Spleen (tissue), 7 donors: ENCODE data around the gene SPOCK3.

Source experiments
- CTCF ChIP-seq, 11 experiments: fragments of 200-600 bp in 7 of 11; fragments of 450-650 bp in 4 of 11; sonication (generic) in 4 of 11; IDR thresholded peaks in 8 of 11; conservative IDR thresholded peaks in 3 of 11; 1 replicate in 7 of 11; 2 replicates in 4 of 11; pipeline versions ENCODE4 v1.4.0 to v1.8.0; 2016 to 2021; ENCODE audit warnings: antibody characterized with exemption in 11 of 11, inconsistent platforms in 4 of 11, mild to moderate bottlenecking in 1 of 11
- POLR2A ChIP-seq, 3 donors: fragments of 450-650 bp; IDR thresholded peaks; one replicate each; pipeline ENCODE4 v1.5.1; 2017; ENCODE audit warnings: antibody characterized with exemption in 3 of 3, mild to moderate bottlenecking in 1 of 3
- POLR2AphosphoS5 ChIP-seq, 3 donors: sonication (generic); formaldehyde crosslinking; IDR thresholded peaks; one replicate each; pipeline ENCODE4 v1.5.1; 2017; ENCODE audit warnings: antibody characterized with exemption in 3 of 3
- donor health status: DM: no; HTN: no; CAD: no; lungs with moderate emphysema.
- donor health status: DM: no; HTN: no; CAD: no.
- donor health status: DM: no; HTN: no; CAD: no.

- TF ChIP-seq POLR2AphosphoS5 (IDR thresholded peaks at IDR 0.05), result no peak
- TF ChIP-seq CTCF (IDR thresholded peaks at IDR 0.05 in 8 of 11, conservative IDR thresholded peaks at IDR 0.05 in 3 of 11), result no peak
- no peak for TF ChIP-seq POLR2A (IDR thresholded peaks at IDR 0.05)
Measured at GRCh38 chr4:167111092-167111491, 123.2 kb downstream of the SPOCK3 start.
